Measurements from ENCODE around the gene NECTIN1. TPM values are rescaled to one million over a fixed set of nuclear protein-coding genes. Genes with fewer than 3 reads are reported as not detected.

Gene NECTIN1
- polyA plus RNA-seq, 3 donors from 2014 or later: 0.41 to 0.52 TPM; not detected in 1

- H3K36me3 Mint-ChIP-seq: no peaks in the 10 kb centered on the region
- no peak for DNase-seq
- peaks cover 0 to 6% of the 10 kb centered on the region in 2 donors for H3K4me1 Mint-ChIP-seq
- no peaks in the 10 kb centered on the region for H3K9me3 Mint-ChIP-seq
- H3K27me3 Mint-ChIP-seq (ENCODE audit: low read depth in 3 of 3): peaks cover 13 to 20% (median 17%) of the 10 kb centered on the region in 3 donors
- H3K4me3 Mint-ChIP-seq: no peak overlapping the region
- H3K27ac Mint-ChIP-seq: no peak overlapping the region
These were observed 5.8 kb upstream of the NECTIN1 start for GRCh38 chr11:119734788-119735187.

GRCh38 chr11:119730789-119731386 lies 1.9 kb upstream of the NECTIN1 start:
- DNase-seq: no peak
- no peak overlapping the region for H3K27ac Mint-ChIP-seq
- H3K4me1 Mint-ChIP-seq: peaks cover 8 to 22% of the 10 kb centered on the region in 2 donors
- H3K36me3 Mint-ChIP-seq: no peaks in the 10 kb centered on the region
- no peaks in the 10 kb centered on the region for H3K9me3 Mint-ChIP-seq
- H3K27me3 Mint-ChIP-seq (ENCODE audit: low read depth in 3 of 3): peaks cover 16 to 24% (median 17%) of the 10 kb centered on the region in 3 donors
- peak overlapping the region in 2 of 5 donors; percentile 8 to 84 for H3K4me3 Mint-ChIP-seq

- Mint-ChIP-seq H3K9me3 (no peaks in the 10 kb centered on the region), H3K36me3 (no peaks in the 10 kb centered on the region), H3K27me3 (ENCODE audit: low read depth in 3 of 3) (peaks cover 16 to 24% (median 17%) of the 10 kb centered on the region in 3 donors), H3K4me3 (peak overlapping the region; percentile 65 to 84 (median 79)), H3K4me1 (peaks cover 8 to 22% of the 10 kb centered on the region in 2 donors), H3K27ac (no peak overlapping the region)
- no peak for DNase-seq
These were observed 1.1 kb upstream of the NECTIN1 start for GRCh38 chr11:119729951-119730613.

- no peaks in the 10 kb centered on the region for H3K9me3 Mint-ChIP-seq
- peak overlapping the region in 1 of 6 donors; percentile 47 for H3K27ac Mint-ChIP-seq
- peak overlapping the region; percentile 65 to 84 (median 79) for H3K4me3 Mint-ChIP-seq
- no peaks in the 10 kb centered on the region for H3K36me3 Mint-ChIP-seq
- peaks cover 8 to 22% of the 10 kb centered on the region in 2 donors for H3K4me1 Mint-ChIP-seq
- DNase-seq: no peak
- peaks cover 15 to 24% (median 17%) of the 10 kb centered on the region in 3 donors for H3K27me3 Mint-ChIP-seq (ENCODE audit: low read depth in 3 of 3)
These were observed 554 bp upstream of the NECTIN1 start for GRCh38 chr11:119729581-119729927.

GRCh38 chr11:119728211-119728626 lies 781 bp downstream of the NECTIN1 start:
- no peaks in the 10 kb centered on the region for H3K9me3 Mint-ChIP-seq
- peaks cover 8 to 22% of the 10 kb centered on the region in 2 donors for H3K4me1 Mint-ChIP-seq
- peaks cover 13 to 20% (median 18%) of the 10 kb centered on the region in 3 donors for H3K27me3 Mint-ChIP-seq (ENCODE audit: low read depth in 3 of 3)
- no peaks in the 10 kb centered on the region for H3K36me3 Mint-ChIP-seq
- H3K27ac Mint-ChIP-seq: peak overlapping the region in 5 of 6 donors; percentile 68 to 87 (median 79)
- DNase-seq: peak; percentile 8 to 12 (median 12)
- peak overlapping the region; percentile 92 to 97 (median 93) for H3K4me3 Mint-ChIP-seq

- Mint-ChIP-seq H3K4me1 (peaks cover 8 to 22% of the 10 kb centered on the region in 2 donors), H3K4me3 (peak overlapping the region; percentile 92 to 97 (median 93)), H3K36me3 (no peaks in the 10 kb centered on the region), H3K27me3 (ENCODE audit: low read depth in 3 of 3) (peaks cover 11 to 20% (median 18%) of the 10 kb centered on the region in 3 donors), H3K9me3 (no peaks in the 10 kb centered on the region), H3K27ac (peak overlapping the region in 3 of 6 donors; percentile 68 to 87 (median 72))
- peak; percentile 13 to 23 (median 14) for DNase-seq
These were observed 1.4 kb downstream of the NECTIN1 start for GRCh38 chr11:119727523-119728151.

- H3K27me3 Mint-ChIP-seq (ENCODE audit: low read depth in 3 of 3): peaks cover 11 to 20% (median 19%) of the 10 kb centered on the region in 3 donors
- H3K36me3 Mint-ChIP-seq: peaks cover 0 to 5% (median 0%) of the 10 kb centered on the region in 3 donors
- peak overlapping the region; percentile 40 to 68 (median 57) for H3K4me3 Mint-ChIP-seq
- H3K27ac Mint-ChIP-seq: no peak overlapping the region
- DNase-seq: no peak
- H3K9me3 Mint-ChIP-seq: peaks cover 0 to 1% (median 0%) of the 10 kb centered on the region in 6 donors
- peaks cover 8 to 22% of the 10 kb centered on the region in 2 donors for H3K4me1 Mint-ChIP-seq
These were observed 2.1 kb downstream of the NECTIN1 start for GRCh38 chr11:119726585-119727522.

- Mint-ChIP-seq H3K4me1 (peaks cover 8 to 22% of the 10 kb centered on the region in 2 donors), H3K9me3 (peaks cover 0 to 1% (median 0%) of the 10 kb centered on the region in 6 donors), H3K36me3 (peaks cover 0 to 6% (median 0%) of the 10 kb centered on the region in 3 donors), H3K27ac (no peak overlapping the region), H3K4me3 (peak overlapping the region in 4 of 5 donors; percentile 18 to 46 (median 36)), H3K27me3 (ENCODE audit: low read depth in 3 of 3) (peaks cover 13 to 16% (median 16%) of the 10 kb centered on the region in 3 donors)
- DNase-seq: no peak
These were observed 2.8 kb downstream of the NECTIN1 start for GRCh38 chr11:119726150-119726553.

- Mint-ChIP-seq H3K27me3 (ENCODE audit: low read depth in 3 of 3) (peaks cover 9 to 13% (median 11%) of the 10 kb centered on the region in 3 donors), H3K27ac (no peak overlapping the region), H3K4me3 (no peak overlapping the region), H3K4me1 (peaks cover 8 to 16% of the 10 kb centered on the region in 2 donors), H3K36me3 (peaks cover 0 to 6% (median 0%) of the 10 kb centered on the region in 3 donors), H3K9me3 (peaks cover 0 to 1% (median 0%) of the 10 kb centered on the region in 6 donors)
- DNase-seq: no peak
These were observed 4.0 kb downstream of the NECTIN1 start for GRCh38 chr11:119724956-119725355.

- H3K4me1 Mint-ChIP-seq: peaks cover 8 to 11% of the 10 kb centered on the region in 2 donors
- no peak overlapping the region for H3K27ac Mint-ChIP-seq
- peaks cover 7 to 13% (median 11%) of the 10 kb centered on the region in 3 donors for H3K27me3 Mint-ChIP-seq (ENCODE audit: low read depth in 3 of 3)
- DNase-seq: no peak
- peaks cover 0 to 6% (median 0%) of the 10 kb centered on the region in 3 donors for H3K36me3 Mint-ChIP-seq
- no peak overlapping the region for H3K4me3 Mint-ChIP-seq
- H3K9me3 Mint-ChIP-seq: peaks cover 0 to 1% (median 0%) of the 10 kb centered on the region in 6 donors
These were observed 5.1 kb downstream of the NECTIN1 start for GRCh38 chr11:119723952-119724325.

- peaks cover 0 to 1% (median 0%) of the 10 kb centered on the region in 6 donors for H3K9me3 Mint-ChIP-seq
- no peak overlapping the region for H3K4me3 Mint-ChIP-seq
- DNase-seq: no peak
- peaks cover 7 to 11% of the 10 kb centered on the region in 2 donors for H3K4me1 Mint-ChIP-seq
- H3K27ac Mint-ChIP-seq: no peak overlapping the region
- H3K36me3 Mint-ChIP-seq: peaks cover 0 to 6% (median 0%) of the 10 kb centered on the region in 3 donors
- H3K27me3 Mint-ChIP-seq (ENCODE audit: low read depth in 3 of 3): peaks cover 7 to 14% (median 11%) of the 10 kb centered on the region in 3 donors
These were observed 5.6 kb downstream of the NECTIN1 start for GRCh38 chr11:119723243-119723951.

- peaks cover 2 to 12% (median 9%) of the 10 kb centered on the region in 3 donors for H3K27me3 Mint-ChIP-seq (ENCODE audit: low read depth in 3 of 3)
- peaks cover 0 to 6% (median 0%) of the 10 kb centered on the region in 3 donors for H3K36me3 Mint-ChIP-seq
- no peak for DNase-seq
- peaks cover 0 to 6% of the 10 kb centered on the region in 2 donors for H3K4me1 Mint-ChIP-seq
- peaks cover 0 to 1% (median 0%) of the 10 kb centered on the region in 6 donors for H3K9me3 Mint-ChIP-seq
- no peak overlapping the region for H3K27ac Mint-ChIP-seq
- no peak overlapping the region for H3K4me3 Mint-ChIP-seq
These were observed 6.7 kb downstream of the NECTIN1 start for GRCh38 chr11:119722281-119722794.
